Hepatocyte (in vitro differentiated cells): Measurements from ENCODE around the gene SPHK2.

Source experiments
- CTCF ChIP-seq: fragments of 200-600 bp; sonication (generic); IDR thresholded peaks from 2 replicates; pipeline ENCODE4 v1.5.1; 2016; ENCODE audit warnings: antibody characterized with exemption, mild to moderate bottlenecking; ENCODE audit not compliant: poor library complexity
- EZH2 ChIP-seq: fragments of 200-600 bp; sonication (generic); IDR thresholded peaks from 2 replicates; pipeline ENCODE4 v1.6.1; 2016; ENCODE audit warnings: antibody characterized with exemption, mild to moderate bottlenecking, borderline replicate concordance
- EZH2phosphoT487 ChIP-seq: fragments of 200-600 bp; sonication (generic); IDR thresholded peaks from one replicate; pipeline ENCODE4 v1.6.1; 2018; ENCODE audit warnings: antibody characterized with exemption, mild to moderate bottlenecking, low read depth, moderate library complexity; ENCODE audit not compliant: unreplicated experiment, severe bottlenecking

- TF ChIP-seq CTCF (no peak), EZH2phosphoT487 (no peak), EZH2 (no peak)
These were observed 57.2 kb downstream of the SPHK2 start for GRCh38 chr19:48676487-48676886.
